ENCODE data around the gene STPG1. TPM values are rescaled to one million over a fixed set of nuclear protein-coding genes. Genes with fewer than 3 reads are reported as not detected.

Gene STPG1
- total and polyA plus RNA-seq, 8 donors, result 7.8 to 11.1 (median 9.0) TPM

GRCh38 chr1:24443241-24443656 is 29.7 kb upstream of the STPG1 start:
- H3K4me3 ChIP-seq, result no peak overlapping the region
- TF ChIP-seq CTCF (IDR thresholded peaks at IDR 0.05), result no peak
- ATAC-seq, result no peak
- no peak overlapping the region for H3K27ac ChIP-seq
- no peaks in the 10 kb centered on the region for H3K9me3 ChIP-seq
- intact Hi-C loops (cut with DNase I), result no loop called here
- DNase-seq, result no peak
- no peaks in the 10 kb centered on the region for H3K4me1 ChIP-seq
- peaks cover 0 to 57% of the 10 kb centered on the region in 2 donors for H3K36me3 ChIP-seq
- no peaks in the 10 kb centered on the region for H3K27me3 ChIP-seq

GRCh38 chr1:24442764-24443163 is 29.2 kb upstream of the STPG1 start:
- H3K36me3 ChIP-seq, result peaks cover 0 to 53% of the 10 kb centered on the region in 2 donors
- H3K9me3 ChIP-seq, result no peaks in the 10 kb centered on the region
- no peak overlapping the region for H3K4me3 ChIP-seq
- no peaks in the 10 kb centered on the region for H3K4me1 ChIP-seq
- H3K27me3 ChIP-seq, result no peaks in the 10 kb centered on the region
- DNase-seq (no peak), ATAC-seq (peak; percentile 42)
- no peak for TF ChIP-seq CTCF (IDR thresholded peaks at IDR 0.05)
- intact Hi-C loops (cut with DNase I), result no loop called here
- no peak overlapping the region for H3K27ac ChIP-seq

- Histone ChIP-seq H3K9me3 (no peaks in the 10 kb centered on the region), H3K36me3 (peaks cover 0 to 47% of the 10 kb centered on the region in 2 donors), H3K27ac (no peak overlapping the region), H3K27me3 (no peaks in the 10 kb centered on the region), H3K4me3 (no peak overlapping the region), H3K4me1 (no peaks in the 10 kb centered on the region)
- TF ChIP-seq CTCF (IDR thresholded peaks at IDR 0.05), result no peak
- ATAC-seq, result no peak
- intact Hi-C loops (cut with DNase I), result no loop called here
- DNase-seq, result no peak
Measured at GRCh38 chr1:24441996-24442668, 28.6 kb upstream of the STPG1 start.

GRCh38 chr1:24441480-24441879 is 27.9 kb upstream of the STPG1 start:
- Histone ChIP-seq H3K4me1 (no peaks in the 10 kb centered on the region), H3K27ac (no peak overlapping the region), H3K36me3 (peaks cover 0 to 41% of the 10 kb centered on the region in 2 donors), H3K27me3 (no peaks in the 10 kb centered on the region), H3K4me3 (no peak overlapping the region), H3K9me3 (no peaks in the 10 kb centered on the region)
- ATAC-seq (no peak), DNase-seq (no peak)
- no peak for TF ChIP-seq CTCF (IDR thresholded peaks at IDR 0.05)
- intact Hi-C loops (cut with DNase I), result no loop called here

GRCh38 chr1:24440436-24440835 is 26.9 kb upstream of the STPG1 start:
- Histone ChIP-seq H3K27me3 (no peaks in the 10 kb centered on the region), H3K4me1 (no peaks in the 10 kb centered on the region), H3K36me3 (peaks cover 0 to 38% of the 10 kb centered on the region in 2 donors), H3K4me3 (no peak overlapping the region), H3K9me3 (no peaks in the 10 kb centered on the region), H3K27ac (no peak overlapping the region)
- TF ChIP-seq CTCF (IDR thresholded peaks at IDR 0.05), result no peak
- ATAC-seq (no peak), DNase-seq (no peak)
- intact Hi-C loops (cut with DNase I), result no loop called here

All from left lung (tissue), 10 donors.